Right cardiac atrium (tissue), 5 donors: ENCODE measurements around the gene CENPF. TPM values are rescaled to one million over a fixed set of nuclear protein-coding genes. Genes with fewer than 3 reads are reported as not detected.

Experiments
- ATAC-seq, 2 donors: fragments of 200-7000 bp; cut with Tn5 transposase; one replicate each; pipeline versions ENCODE4 v1.8.0 to v1.9.1; 2020; ENCODE audit warnings: moderate library complexity in 2 of 2, mild to moderate bottlenecking in 1 of 2
- DNase-seq, 3 donors: peaks; one replicate each; pipeline ENCODE4 v3.0.0-alpha.2; 2020
- H3K27ac ChIP-seq: one replicate; pipeline ENCODE4 v1.5.1; 2013; ENCODE audit warnings: mild to moderate bottlenecking, low read length, control low read depth, moderate library complexity
- H3K27me3 ChIP-seq: one replicate; pipeline ENCODE4 v1.6.1; 2013; ENCODE audit not compliant: control insufficient read depth, insufficient read depth
- H3K4me1 ChIP-seq: one replicate; pipeline ENCODE4 v1.6.1; 2013; ENCODE audit warnings: low read length; ENCODE audit not compliant: control insufficient read depth, insufficient read depth
- H3K4me3 ChIP-seq: one replicate; pipeline ENCODE4 v1.5.1; 2013; ENCODE audit warnings: low read length, control low read depth
- H3K9me3 ChIP-seq: one replicate; pipeline ENCODE4 v1.6.1; 2013; ENCODE audit warnings: low read length; ENCODE audit not compliant: control insufficient read depth
- WGBS: extraction: QIAGEN DNeasy Blood & Tissue Kit; methylation state at CpG from one replicate; pipeline ENCODE4 v1.1.7; 2013; 5-methylcytosine and 5-hydroxymethylcytosine counted together
- intact Hi-C, 4 donors: fragments of 100-400 bp; cut with DNase I; formaldehyde crosslinking; loops; one replicate each; pipeline versions ENCODE4 v1.11.0 to v1.14.0; 2022 to 2023
- polyA plus RNA-seq: library from polyadenylated mRNA; stranded (reverse); fragments of 200-250 nt; gene quantifications from one replicate; pipeline ENCODE4 v1.2.3, GENCODE V29; 2013
- total RNA-seq, 4 donors: library from RNA; stranded (reverse); fragmentation: NEBNext Ultra II Directional; extraction: Animal tissue kit (Norgen Biotek cat#: 25700); gene quantifications; one replicate each; pipeline ENCODE4 v1.2.1, GENCODE V29; 2021
- donor health status: healthy with polysubstance abuse.
- donor health status: DM: no; HTN: yes; CAD: no.
- donor health status: DM: no; HTN: no; CAD: no.
- donor health status: DM: no; HTN: yes; CAD: no; lungs with severe emphysema.
- donor health status: DM: yes; HTN: yes; CAD: no.

The CENPF gene
- total and polyA plus RNA-seq, 5 donors: 0.29 to 2.3 (median 0.39) TPM

- DNase-seq (no peak), ATAC-seq (no peak)
- intact Hi-C loops: no loop called here
- Histone ChIP-seq H3K27me3 (no peaks in the 10 kb centered on the region), H3K9me3 (no peaks in the 10 kb centered on the region), H3K4me3 (no peak overlapping the region), H3K27ac (no peak overlapping the region), H3K4me1 (no peaks in the 10 kb centered on the region)
- WGBS: 12% methylated on average over 3 of the region's 3 CpGs
Observed at GRCh38 chr1:214685906-214686305, 82.9 kb downstream of the CENPF start.

DNA sequence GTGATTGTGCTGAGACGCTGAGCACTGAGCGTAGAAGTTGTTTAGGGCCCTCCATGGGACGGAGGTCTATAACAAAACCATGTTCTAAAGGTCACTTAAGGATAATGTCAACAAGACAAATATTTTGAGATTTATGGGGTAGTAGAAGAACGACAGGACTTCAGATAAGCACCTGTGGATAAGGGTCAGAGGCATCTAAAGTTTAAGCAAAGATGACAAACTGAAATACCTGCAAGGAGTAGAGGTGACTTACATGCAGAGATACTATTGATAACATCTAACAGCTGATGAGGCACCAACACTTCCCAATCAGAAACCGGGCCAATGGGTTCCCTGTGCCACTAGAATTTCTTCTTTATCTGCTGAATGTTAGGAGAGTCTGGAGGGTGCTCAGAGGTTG is 83.5 kb downstream of the CENPF start:
- 72% methylated on average over 5 of the region's 5 CpGs for WGBS
- H3K4me3 ChIP-seq: no peak overlapping the region
- ATAC-seq (no peak), DNase-seq (no peak)
- intact Hi-C loops: no loop called here
- H3K27me3 ChIP-seq: no peaks in the 10 kb centered on the region
- no peak overlapping the region for H3K27ac ChIP-seq
- no peaks in the 10 kb centered on the region for H3K9me3 ChIP-seq
- H3K4me1 ChIP-seq: no peaks in the 10 kb centered on the region

GRCh38 chr1:214688891-214689290 is 85.9 kb downstream of the CENPF start:
- no peak for ATAC-seq
- Histone ChIP-seq H3K4me3 (no peak overlapping the region), H3K27me3 (no peaks in the 10 kb centered on the region), H3K27ac (no peak overlapping the region), H3K9me3 (no peaks in the 10 kb centered on the region), H3K4me1 (no peaks in the 10 kb centered on the region)
- intact Hi-C loops: no loop called here
- 54% methylated on average over 3 of the region's 3 CpGs for WGBS
- no peak for DNase-seq

- no peaks in the 10 kb centered on the region for H3K27me3 ChIP-seq
- no peak overlapping the region for H3K27ac ChIP-seq
- no peaks in the 10 kb centered on the region for H3K9me3 ChIP-seq
- ATAC-seq (no peak), DNase-seq (no peak)
- no peak overlapping the region for H3K4me3 ChIP-seq
- 75% methylated on average over 4 of the region's 4 CpGs for WGBS
- H3K4me1 ChIP-seq: no peaks in the 10 kb centered on the region
- intact Hi-C loops: no loop called here
Observed at GRCh38 chr1:214694769-214695168, 91.8 kb downstream of the CENPF start.

- no peaks in the 10 kb centered on the region for H3K9me3 ChIP-seq
- no peak overlapping the region for H3K27ac ChIP-seq
- H3K4me1 ChIP-seq: no peaks in the 10 kb centered on the region
- no peak for DNase-seq
- no peak for ATAC-seq
- no peaks in the 10 kb centered on the region for H3K27me3 ChIP-seq
- 98% methylated on average over 1 of the region's 1 CpG for WGBS
- no peak overlapping the region for H3K4me3 ChIP-seq
- intact Hi-C loops: no loop called here
Observed at GRCh38 chr1:214698559-214698958, 95.6 kb downstream of the CENPF start.

DNA sequence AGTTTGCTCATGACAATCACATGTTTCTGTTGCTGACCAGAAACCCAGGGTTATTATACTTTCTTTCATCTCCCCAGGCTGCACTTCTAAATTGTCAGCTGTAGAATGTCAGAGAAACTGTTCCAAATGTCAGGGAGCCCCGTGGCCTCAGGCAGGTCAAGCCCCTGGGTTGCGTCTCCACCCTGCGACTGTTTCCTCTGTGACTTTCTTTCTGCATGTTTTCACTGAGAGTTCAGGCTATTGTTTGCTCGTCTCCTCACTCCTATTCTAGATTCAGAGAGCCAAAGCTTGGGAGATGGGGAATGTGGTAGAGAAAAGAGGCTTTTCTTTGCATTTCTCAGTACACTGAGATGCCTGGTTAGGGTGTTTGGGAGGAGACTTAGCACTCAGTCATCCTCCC is 97.4 kb downstream of the CENPF start:
- H3K4me1 ChIP-seq: no peaks in the 10 kb centered on the region
- H3K4me3 ChIP-seq: no peak overlapping the region
- H3K9me3 ChIP-seq: no peaks in the 10 kb centered on the region
- 30% methylated on average over 4 of the region's 4 CpGs for WGBS
- ATAC-seq (no peak), DNase-seq (no peak)
- H3K27me3 ChIP-seq: no peaks in the 10 kb centered on the region
- intact Hi-C loops: no loop called here
- no peak overlapping the region for H3K27ac ChIP-seq

DNA sequence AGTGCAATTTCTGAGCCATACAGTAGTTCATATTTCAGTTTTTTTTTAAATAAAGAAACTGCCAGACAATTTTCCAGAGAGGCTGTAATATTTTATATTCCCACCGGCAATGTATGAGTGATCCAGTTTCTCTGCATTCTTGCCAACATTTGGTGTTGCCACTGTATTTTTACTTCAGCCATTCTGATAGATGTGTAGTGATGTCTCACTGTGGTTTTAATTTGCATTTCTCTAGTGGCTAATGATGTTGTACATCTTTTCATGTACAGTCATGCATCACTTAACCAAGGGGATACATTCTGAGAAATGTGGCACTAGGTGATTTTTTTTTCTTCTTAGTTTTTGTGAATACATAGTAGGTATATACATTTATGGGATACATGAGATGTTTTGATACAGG is 99.6 kb downstream of the CENPF start:
- intact Hi-C loops: no loop called here
- no peaks in the 10 kb centered on the region for H3K4me1 ChIP-seq
- ATAC-seq: no peak
- H3K27ac ChIP-seq: no peak overlapping the region
- 86% methylated on average over 1 of the region's 1 CpG for WGBS
- DNase-seq: no peak
- no peaks in the 10 kb centered on the region for H3K9me3 ChIP-seq
- no peaks in the 10 kb centered on the region for H3K27me3 ChIP-seq
- no peak overlapping the region for H3K4me3 ChIP-seq

DNA sequence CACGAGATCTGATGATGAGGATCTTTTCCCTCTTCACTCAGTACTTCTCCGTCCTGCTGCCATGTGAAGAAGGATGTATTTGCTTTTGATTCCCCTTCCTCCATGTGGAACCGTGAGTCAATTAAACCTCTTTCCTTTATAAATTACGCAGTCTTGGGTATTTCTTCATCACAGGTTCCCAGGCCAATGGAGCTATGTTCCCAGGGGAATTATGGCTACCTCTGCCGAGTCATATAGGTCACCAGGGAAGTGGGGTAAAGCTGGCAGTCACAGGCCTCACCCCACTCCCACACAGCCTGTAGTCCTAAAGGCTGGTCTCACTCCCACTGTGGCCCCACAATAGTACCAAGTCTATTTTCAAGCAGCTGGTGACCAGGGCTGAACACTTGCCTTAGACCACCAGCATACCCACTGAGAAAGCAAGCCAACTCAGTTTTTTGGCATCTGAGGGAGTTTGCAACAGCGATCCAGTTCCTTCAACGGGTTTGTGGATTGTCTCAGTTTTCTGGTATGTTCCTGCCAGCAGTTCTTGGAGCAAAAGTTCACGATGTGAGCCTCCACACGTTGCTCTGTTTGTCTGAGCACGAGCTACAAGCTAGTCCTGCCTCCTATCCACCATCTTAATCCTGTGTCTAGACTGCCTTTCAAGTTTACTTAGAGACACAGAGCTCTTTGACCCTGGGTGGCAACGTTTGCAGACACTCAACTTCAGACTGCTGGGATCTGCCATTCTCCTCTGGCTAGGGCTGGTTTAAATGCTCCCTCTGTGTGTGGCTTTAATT is 104.5 kb downstream of the CENPF start:
- 67% methylated on average over 11 of the region's 11 CpGs for WGBS
- intact Hi-C loops: no loop called here

GRCh38 chr1:214708321-214708955 is 105.4 kb downstream of the CENPF start:
- H3K4me3 ChIP-seq: no peak overlapping the region
- H3K9me3 ChIP-seq: no peaks in the 10 kb centered on the region
- DNase-seq: no peak
- no peak overlapping the region for H3K27ac ChIP-seq
- intact Hi-C loops: no loop called here
- WGBS: 43% methylated on average over 1 of the region's 1 CpG
- ATAC-seq: no peak
- H3K4me1 ChIP-seq: no peaks in the 10 kb centered on the region
- H3K27me3 ChIP-seq: no peaks in the 10 kb centered on the region

More for the DNA sequence above, 104.5 kb downstream of the CENPF start:
- Histone ChIP-seq H3K9me3 (no peaks in the 10 kb centered on the region), H3K27me3 (no peaks in the 10 kb centered on the region), H3K4me3 (no peak overlapping the region), H3K27ac (no peak overlapping the region), H3K4me1 (no peaks in the 10 kb centered on the region)
- ATAC-seq (no peak), DNase-seq (no peak)

DNA sequence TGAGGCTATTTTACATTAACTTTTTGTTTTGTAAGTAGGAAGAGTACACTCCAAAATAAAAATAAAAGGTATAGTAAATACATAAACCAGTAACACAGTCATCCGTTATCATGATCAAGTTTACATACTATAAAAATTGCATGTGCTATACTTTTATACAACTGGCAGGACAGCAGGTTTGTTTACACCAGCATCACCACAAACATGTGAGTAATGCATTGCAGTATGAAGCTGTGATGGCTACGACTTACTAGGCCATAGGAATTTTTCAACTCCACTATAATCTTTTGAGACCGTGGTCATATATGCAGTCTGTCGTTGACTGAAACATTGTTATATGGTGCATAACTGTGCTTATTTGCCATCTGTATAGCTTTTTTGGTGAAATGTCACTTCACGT is 106.2 kb downstream of the CENPF start:
- Histone ChIP-seq H3K27me3 (no peaks in the 10 kb centered on the region), H3K27ac (no peak overlapping the region), H3K4me1 (no peaks in the 10 kb centered on the region), H3K9me3 (no peaks in the 10 kb centered on the region), H3K4me3 (no peak overlapping the region)
- intact Hi-C loops: no loop called here
- DNase-seq: no peak
- WGBS: 85% methylated on average over 5 of the region's 5 CpGs
- ATAC-seq: no peak

DNA sequence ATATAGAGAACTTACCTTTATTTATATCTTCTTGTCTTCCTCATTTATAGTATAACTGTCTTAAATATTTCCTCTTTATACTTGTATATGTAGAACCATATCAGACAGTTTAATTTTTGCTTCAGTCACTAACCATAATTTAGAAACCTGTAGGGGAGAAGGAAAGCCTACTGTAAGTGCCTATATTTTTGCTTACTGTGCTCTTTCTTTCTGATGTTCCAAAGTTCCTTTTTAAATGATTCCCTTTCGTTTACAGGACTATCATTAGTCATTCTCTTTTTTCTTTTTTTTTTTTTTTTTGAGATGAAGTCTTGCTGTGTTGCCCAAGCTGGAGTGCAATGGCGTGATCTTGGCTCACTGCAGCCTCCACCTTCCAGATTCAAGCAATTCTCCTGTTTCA is 109.7 kb downstream of the CENPF start:
- ATAC-seq (no peak), DNase-seq (no peak)
- Histone ChIP-seq H3K27me3 (no peaks in the 10 kb centered on the region), H3K4me1 (no peaks in the 10 kb centered on the region), H3K27ac (no peak overlapping the region), H3K4me3 (no peak overlapping the region), H3K9me3 (no peaks in the 10 kb centered on the region)
- WGBS: 63% methylated on average over 2 of the region's 2 CpGs
- intact Hi-C loops: no loop called here
